Measurements from ENCODE around the gene OPN1MW2.
"Not testable (repeated sequence)": the region's sequence is repeated elsewhere in the genome, so short reads cannot be mapped to it uniquely, and the experiment has no call there.

The OPN1MW2 gene

GRCh38 chrX:154219456-154219855, at the start of gene OPN1MW2:
Gene OPN1MW2 (plus strand): TSS chrX:154219756. CDS start chrX:154219816, 60 bp downstream.
- DNase-seq: not testable (repeated sequence)

DNA sequence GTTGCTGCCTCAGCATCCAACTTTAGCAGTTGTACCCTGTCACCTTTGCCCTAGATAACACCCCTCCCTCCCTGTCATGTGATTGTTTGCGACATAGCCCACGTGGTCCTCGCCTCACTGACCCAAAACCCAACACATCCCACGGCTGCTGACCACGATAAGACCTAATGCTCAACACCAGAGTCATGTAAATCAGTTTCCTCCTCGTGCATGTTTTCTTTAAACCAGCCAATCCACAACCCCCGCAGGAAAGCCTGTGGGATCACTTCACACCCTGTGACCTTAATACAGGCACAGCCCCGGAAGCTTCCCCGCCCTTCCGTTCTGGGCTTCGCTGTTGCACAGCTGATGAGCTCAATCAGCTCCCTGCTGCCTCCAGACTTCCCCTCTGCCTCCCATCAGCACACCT, 47.0 kb upstream of the OPN1MW2 start:
- not testable (repeated sequence) for DNase-seq

DNA sequence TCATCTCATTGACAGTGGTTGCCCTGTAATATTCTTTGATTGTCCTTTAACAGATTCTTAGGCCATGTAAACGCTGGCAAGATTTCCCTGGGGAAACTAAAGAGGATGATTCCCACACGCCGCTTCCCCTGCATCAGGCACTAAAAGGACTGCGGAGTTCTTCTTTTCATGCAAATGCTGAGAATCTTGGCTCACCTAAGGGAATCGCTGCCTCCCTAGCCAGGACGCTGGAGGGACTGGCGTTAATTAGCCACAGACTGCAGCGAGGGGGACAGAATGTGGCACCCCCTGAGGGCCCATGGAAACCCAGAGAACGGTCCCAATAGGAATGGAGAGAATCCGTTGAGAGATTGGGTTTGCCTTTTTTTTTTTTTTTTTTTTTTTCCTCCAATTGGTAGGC, 45.2 kb upstream of the OPN1MW2 start:
- not testable (repeated sequence) for DNase-seq

DNA sequence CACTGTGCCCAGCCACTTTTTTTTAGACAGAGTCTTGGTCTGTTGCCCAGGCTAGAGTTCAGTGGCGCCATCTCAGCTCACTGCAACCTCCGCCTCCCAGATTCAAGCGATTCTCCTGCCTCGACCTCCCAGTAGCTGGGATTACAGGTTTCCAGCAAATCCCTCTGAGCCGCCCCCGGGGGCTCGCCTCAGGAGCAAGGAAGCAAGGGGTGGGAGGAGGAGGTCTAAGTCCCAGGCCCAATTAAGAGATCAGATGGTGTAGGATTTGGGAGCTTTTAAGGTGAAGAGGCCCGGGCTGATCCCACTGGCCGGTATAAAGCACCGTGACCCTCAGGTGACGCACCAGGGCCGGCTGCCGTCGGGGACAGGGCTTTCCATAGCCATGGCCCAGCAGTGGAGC, 37.3 kb upstream of the OPN1MW2 start, which contains the start of gene OPN1MW:
TSS of gene OPN1MW (plus strand) at position 301 of the 400 bp plus-strand sequence. CDS start at position 383, 82 bp downstream.
- not testable (repeated sequence) for DNase-seq

DNA sequence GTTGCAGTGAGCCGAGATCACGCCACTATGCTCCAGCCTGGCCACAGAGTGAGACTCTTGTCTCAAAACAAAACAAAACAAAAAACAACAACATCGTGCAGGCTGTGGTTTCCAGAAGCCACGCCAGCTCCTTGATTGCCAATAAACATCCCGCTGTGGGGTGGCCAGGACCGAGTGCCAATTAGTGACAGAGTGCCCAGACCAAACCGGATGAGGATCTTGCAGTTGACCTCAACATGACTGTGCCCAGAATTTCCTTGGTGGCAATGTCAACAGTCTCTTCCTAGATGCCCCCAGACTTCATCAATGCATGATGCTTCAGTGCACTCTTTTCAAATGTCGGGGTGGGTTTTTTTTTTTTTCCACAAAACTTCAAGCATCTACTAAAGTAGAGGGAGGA, 35.8 kb upstream of the OPN1MW2 start:
- DNase-seq: not testable (repeated sequence)

DNA sequence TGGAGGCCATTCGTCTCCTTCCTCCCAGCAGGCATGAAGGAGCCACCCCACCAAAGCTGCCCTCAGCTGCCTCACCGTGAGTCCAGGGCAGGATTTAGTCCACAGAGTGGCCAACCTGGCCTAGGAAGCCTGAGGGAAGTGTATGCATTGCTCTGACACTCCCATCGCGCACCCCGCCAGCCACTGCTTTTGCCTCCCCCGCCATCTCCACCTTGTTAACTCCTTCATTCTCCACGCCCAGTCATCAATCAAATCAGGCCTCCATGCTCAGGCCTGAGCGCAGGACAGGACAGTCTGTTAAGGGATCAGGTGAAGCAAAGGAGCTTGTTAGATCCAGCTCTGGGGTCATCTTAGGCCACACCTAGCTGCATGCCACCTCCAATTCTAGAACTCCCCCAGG, 26.7 kb upstream of the OPN1MW2 start:
- DNase-seq: not testable (repeated sequence)

- DNase-seq: not testable (repeated sequence)
Observed at GRCh38 chrX:154194316-154194715, 25.2 kb upstream of the OPN1MW2 start.

DNA sequence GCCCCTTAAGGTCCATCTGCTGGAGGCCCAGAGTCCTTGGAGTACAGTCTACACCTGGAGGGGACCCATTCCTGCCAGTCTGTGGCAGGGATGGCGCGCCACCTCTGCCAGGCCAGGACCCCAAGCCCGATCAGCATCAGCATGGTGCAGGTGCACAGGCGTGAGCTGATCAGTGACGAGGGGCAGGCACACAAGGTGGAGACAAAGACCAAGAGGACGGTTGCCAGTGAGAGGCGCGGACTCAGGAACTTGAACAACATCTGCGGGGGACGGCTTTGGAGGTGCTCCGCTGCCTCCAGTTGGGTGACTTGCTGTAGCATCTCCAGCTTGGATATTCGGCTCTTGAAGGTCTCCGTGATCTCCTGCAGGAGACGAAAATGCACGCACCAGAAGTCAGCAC, 23.1 kb upstream of the OPN1MW2 start:
- DNase-seq: not testable (repeated sequence)

DNA sequence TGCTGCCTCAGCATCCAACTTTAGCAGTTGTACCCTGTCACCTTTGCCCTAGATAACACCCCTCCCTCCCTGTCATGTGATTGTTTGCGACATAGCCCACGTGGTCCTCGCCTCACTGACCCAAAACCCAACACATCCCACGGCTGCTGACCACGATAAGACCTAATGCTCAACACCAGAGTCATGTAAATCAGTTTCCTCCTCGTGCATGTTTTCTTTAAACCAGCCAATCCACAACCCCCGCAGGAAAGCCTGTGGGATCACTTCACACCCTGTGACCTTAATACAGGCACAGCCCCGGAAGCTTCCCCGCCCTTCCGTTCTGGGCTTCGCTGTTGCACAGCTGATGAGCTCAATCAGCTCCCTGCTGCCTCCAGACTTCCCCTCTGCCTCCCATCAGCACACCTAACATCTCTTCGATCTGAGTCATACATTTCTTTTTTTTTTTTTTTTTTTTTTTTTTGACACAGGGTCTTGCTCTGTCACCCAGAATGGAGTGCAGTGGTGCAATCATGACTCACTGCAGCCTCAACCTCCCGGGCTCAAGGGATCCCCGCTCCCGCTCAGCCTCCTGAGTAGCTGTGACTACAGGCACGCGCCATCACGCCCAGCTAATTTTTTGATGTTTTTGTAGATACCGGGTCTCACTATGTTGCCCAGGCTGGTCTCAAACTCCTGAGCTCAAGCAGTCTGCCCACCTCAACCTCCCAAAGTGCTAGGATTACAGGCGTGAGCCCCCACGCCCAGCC, 9.7 kb upstream of the OPN1MW2 start:
- not testable (repeated sequence) for DNase-seq

- not testable (repeated sequence) for DNase-seq
Observed at GRCh38 chrX:154211057-154211456, 8.5 kb upstream of the OPN1MW2 start.

DNA sequence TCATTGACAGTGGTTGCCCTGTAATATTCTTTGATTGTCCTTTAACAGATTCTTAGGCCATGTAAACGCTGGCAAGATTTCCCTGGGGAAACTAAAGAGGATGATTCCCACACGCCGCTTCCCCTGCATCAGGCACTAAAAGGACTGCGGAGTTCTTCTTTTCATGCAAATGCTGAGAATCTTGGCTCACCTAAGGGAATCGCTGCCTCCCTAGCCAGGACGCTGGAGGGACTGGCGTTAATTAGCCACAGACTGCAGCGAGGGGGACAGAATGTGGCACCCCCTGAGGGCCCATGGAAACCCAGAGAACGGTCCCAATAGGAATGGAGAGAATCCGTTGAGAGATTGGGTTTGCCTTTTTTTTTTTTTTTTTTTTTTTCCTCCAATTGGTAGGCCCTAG, 8.1 kb upstream of the OPN1MW2 start:
- DNase-seq: not testable (repeated sequence)

DNA sequence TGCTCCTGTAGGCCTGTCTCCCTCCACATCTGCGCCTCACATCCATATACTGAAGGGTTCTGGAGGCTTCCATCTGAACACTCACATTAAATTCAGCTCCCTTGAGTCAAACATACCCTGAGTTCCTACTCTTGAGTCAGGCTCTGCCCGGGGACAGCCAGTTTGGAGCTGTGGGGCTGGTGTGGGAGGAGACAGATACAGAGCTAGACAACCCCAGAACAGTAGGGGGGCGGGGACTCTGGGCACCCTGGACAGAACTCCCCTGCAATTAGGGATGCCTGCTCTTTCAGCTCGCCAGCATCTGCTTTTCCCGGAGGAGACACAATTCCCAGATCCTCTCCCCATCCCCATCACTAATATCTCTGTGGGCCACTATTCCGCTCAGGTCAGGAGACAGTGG, 5.7 kb downstream of the OPN1MW2 start:
- not testable (repeated sequence) for DNase-seq

DNA sequence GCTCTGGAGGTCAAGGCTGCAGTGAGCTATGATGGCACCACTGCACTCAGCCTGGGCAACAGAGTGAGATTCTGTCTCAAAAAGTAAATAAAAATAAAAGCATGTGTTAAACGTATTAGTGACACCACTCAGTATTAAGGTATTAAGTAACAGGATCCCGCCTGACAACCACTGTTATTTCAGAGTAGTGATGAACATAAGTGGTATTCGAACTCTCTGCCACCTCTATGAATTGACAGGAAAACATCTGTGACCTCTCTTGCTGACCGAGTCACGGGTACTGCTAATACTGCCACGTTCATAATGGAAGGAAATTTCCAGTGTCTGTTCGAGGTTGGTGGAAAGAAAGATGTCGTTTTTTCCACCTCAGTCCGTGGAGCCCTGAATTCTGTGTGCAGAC, 7.2 kb downstream of the OPN1MW2 start:
- DNase-seq: not testable (repeated sequence)

DNA sequence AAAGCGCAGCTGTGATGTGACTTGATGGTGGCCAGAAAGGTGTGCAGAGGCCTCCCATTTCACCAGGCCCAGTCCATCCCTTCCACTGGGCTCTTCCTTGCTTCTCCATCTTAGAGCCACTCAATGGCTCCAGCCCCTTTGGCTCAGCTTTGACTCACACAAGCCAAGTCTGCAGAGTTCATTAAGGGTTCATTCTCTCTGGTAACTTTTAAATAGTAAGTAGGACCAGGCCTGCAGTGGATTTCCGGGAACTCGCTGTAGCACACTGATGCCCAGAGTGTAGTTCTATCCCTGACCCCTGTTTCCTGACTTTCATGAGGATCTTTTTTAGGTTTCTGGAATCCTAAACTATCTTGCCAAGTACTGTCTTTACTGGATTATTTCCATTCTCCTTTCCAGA, 11.9 kb downstream of the OPN1MW2 start:
- DNase-seq: not testable (repeated sequence)

- not testable (repeated sequence) for DNase-seq
Observed at GRCh38 chrX:154233620-154234019, 14.1 kb downstream of the OPN1MW2 start.

- not testable (repeated sequence) for DNase-seq
Observed at GRCh38 chrX:154238939-154239559, 19.5 kb downstream of the OPN1MW2 start.

- not testable (repeated sequence) for DNase-seq
Observed at GRCh38 chrX:154239982-154240503, 20.5 kb downstream of the OPN1MW2 start.

DNA sequence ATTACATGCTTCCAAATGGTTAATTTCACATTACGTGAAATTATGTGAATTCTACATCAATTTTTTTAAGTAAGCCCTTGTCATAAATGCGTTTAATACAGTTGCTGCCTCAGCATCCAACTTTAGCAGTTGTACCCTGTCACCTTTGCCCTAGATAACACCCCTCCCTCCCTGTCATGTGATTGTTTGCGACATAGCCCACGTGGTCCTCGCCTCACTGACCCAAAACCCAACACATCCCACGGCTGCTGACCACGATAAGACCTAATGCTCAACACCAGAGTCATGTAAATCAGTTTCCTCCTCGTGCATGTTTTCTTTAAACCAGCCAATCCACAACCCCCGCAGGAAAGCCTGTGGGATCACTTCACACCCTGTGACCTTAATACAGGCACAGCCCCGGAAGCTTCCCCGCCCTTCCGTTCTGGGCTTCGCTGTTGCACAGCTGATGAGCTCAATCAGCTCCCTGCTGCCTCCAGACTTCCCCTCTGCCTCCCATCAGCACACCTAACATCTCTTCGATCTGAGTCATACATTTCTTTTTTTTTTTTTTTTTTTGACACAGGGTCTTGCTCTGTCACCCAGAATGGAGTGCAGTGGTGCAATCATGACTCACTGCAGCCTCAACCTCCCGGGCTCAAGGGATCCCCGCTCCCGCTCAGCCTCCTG, 28.0 kb downstream of the OPN1MW2 start:
- DNase-seq: not testable (repeated sequence)

DNA sequence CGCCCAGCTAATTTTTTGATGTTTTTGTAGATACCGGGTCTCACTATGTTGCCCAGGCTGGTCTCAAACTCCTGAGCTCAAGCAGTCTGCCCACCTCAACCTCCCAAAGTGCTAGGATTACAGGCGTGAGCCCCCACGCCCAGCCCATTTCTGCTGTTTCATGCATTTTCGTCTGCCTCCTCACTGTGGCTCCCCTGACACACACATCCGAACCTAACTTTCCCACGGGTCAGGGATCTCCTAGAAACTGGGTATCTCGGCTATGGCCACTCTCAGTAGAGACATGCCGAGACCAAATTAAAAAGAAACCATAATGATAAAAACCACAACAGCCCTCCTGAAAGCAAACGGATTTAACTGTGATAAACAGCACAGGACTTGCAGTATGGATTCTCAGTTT, 28.5 kb downstream of the OPN1MW2 start:
- not testable (repeated sequence) for DNase-seq

DNA sequence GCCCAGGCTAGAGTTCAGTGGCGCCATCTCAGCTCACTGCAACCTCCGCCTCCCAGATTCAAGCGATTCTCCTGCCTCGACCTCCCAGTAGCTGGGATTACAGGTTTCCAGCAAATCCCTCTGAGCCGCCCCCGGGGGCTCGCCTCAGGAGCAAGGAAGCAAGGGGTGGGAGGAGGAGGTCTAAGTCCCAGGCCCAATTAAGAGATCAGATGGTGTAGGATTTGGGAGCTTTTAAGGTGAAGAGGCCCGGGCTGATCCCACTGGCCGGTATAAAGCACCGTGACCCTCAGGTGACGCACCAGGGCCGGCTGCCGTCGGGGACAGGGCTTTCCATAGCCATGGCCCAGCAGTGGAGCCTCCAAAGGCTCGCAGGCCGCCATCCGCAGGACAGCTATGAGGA, 37.7 kb downstream of the OPN1MW2 start, which contains the start of gene OPN1MW3:
TSS of gene OPN1MW3 (plus strand) at position 301 of the 400 bp plus-strand sequence. CDS start at position 339, 38 bp downstream.
- DNase-seq: not testable (repeated sequence)

DNA sequence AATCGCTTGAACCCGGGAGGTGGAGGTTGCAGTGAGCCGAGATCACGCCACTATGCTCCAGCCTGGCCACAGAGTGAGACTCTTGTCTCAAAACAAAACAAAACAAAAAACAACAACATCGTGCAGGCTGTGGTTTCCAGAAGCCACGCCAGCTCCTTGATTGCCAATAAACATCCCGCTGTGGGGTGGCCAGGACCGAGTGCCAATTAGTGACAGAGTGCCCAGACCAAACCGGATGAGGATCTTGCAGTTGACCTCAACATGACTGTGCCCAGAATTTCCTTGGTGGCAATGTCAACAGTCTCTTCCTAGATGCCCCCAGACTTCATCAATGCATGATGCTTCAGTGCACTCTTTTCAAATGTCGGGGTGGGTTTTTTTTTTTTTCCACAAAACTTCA, 39.2 kb downstream of the OPN1MW2 start:
- DNase-seq: not testable (repeated sequence)

GRCh38 chrX:154263072-154263471, 43.5 kb downstream of the OPN1MW2 start:
- DNase-seq: not testable (repeated sequence)

- DNase-seq: not testable (repeated sequence)
Observed at GRCh38 chrX:154269245-154269644, 49.7 kb downstream of the OPN1MW2 start.

Measured in NCI-H2227 treated with DMSO at 0.1 percent for 48 hours (cell line).